Peyer's patch (tissue), 4 donors: Measurements from ENCODE around the gene CGB8.
"Not testable (repeated sequence)": the region's sequence is repeated elsewhere in the genome, so short reads cannot be mapped to it uniquely, and the experiment has no call there.

Source experiments
- POLR2A ChIP-seq, 2 donors: fragments of 450-650 bp; IDR thresholded peaks; one replicate each; pipeline ENCODE4 v1.5.1; 2017; ENCODE audit warnings: antibody characterized with exemption in 2 of 2, mild to moderate bottlenecking in 2 of 2, moderate library complexity in 2 of 2
- TF ChIP-seq, protein P1 (sequence below), 6 experiments: fragments of 450-650 bp in 4 of 6; fragments of 200-600 bp in 2 of 6; sonication (generic) in 1 of 6; IDR thresholded peaks; one replicate each; pipeline ENCODE4 v1.5.1; 2017 to 2019; ENCODE audit warnings: antibody characterized with exemption in 6 of 6, mild to moderate bottlenecking in 3 of 6, moderate library complexity in 1 of 6

DNA sequence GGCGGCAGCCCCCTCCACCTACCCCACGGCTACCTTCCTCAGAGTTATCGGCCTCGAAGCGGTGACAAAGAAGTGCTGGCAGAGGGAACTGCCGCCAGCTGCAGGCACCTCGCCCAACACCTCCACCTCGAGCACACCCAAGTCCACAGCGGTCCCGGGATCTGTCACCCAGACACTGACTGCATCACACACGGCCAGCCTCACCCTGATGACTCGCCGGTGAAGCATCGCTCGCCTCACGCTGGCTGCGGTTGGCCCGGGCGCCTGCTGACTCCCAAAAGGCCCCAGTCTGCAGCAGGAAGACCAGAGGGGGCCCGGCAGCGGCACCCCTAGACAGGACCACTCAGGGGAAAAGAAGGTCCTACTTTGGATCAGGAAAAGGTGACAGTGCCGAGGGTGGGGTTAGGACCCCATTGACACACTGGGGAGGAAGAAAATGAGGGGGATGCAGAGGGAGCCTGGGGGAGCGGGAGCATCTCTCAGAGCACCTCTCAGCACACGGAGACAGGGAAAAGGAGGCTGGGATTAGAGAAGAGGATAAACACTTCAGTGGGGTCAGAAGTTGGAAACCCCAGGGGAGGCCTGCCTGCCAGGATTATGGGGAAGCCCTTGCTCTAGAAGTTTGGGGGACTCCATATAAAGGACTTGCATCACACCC is 1.6 kb upstream of the CGB8 start:
- TF ChIP-seq, protein P1, sequence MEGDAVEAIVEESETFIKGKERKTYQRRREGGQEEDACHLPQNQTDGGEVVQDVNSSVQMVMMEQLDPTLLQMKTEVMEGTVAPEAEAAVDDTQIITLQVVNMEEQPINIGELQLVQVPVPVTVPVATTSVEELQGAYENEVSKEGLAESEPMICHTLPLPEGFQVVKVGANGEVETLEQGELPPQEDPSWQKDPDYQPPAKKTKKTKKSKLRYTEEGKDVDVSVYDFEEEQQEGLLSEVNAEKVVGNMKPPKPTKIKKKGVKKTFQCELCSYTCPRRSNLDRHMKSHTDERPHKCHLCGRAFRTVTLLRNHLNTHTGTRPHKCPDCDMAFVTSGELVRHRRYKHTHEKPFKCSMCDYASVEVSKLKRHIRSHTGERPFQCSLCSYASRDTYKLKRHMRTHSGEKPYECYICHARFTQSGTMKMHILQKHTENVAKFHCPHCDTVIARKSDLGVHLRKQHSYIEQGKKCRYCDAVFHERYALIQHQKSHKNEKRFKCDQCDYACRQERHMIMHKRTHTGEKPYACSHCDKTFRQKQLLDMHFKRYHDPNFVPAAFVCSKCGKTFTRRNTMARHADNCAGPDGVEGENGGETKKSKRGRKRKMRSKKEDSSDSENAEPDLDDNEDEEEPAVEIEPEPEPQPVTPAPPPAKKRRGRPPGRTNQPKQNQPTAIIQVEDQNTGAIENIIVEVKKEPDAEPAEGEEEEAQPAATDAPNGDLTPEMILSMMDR (IDR thresholded peaks at IDR 0.05) = not testable (repeated sequence)
- not testable (repeated sequence) for TF ChIP-seq POLR2A (IDR thresholded peaks at IDR 0.05)
